LNCAP (cell line): ENCODE data around the gene DCD.

ENCODE experiments used
- TF ChIP-seq, protein P1 (sequence below): fragments of 450-650 bp; IDR thresholded peaks from 2 replicates; pipeline ENCODE4 v1.5.1; 2017; ENCODE audit warnings: mild to moderate bottlenecking

The DCD gene

DNA sequence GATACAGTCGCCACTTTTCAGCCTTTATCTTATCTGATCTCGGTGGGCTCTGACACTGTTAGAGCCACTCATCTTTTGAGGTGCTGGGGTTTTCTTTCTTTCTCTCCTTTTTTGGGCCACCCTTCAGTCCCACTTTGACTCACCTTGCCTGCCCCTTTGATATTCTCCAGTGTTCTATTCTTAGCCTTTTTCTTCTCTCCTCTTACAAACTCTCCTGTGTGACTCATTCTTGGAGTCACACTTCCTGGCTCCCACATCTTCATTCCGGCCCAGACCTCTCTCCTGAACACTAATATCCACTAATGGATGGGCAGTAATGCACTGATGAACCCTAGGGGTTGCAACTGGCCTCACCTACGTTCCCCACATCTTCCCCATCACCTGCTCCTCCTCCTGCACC is 2.2 kb upstream of the DCD start:
- TF ChIP-seq, protein P1, sequence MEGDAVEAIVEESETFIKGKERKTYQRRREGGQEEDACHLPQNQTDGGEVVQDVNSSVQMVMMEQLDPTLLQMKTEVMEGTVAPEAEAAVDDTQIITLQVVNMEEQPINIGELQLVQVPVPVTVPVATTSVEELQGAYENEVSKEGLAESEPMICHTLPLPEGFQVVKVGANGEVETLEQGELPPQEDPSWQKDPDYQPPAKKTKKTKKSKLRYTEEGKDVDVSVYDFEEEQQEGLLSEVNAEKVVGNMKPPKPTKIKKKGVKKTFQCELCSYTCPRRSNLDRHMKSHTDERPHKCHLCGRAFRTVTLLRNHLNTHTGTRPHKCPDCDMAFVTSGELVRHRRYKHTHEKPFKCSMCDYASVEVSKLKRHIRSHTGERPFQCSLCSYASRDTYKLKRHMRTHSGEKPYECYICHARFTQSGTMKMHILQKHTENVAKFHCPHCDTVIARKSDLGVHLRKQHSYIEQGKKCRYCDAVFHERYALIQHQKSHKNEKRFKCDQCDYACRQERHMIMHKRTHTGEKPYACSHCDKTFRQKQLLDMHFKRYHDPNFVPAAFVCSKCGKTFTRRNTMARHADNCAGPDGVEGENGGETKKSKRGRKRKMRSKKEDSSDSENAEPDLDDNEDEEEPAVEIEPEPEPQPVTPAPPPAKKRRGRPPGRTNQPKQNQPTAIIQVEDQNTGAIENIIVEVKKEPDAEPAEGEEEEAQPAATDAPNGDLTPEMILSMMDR = no peak

DNA sequence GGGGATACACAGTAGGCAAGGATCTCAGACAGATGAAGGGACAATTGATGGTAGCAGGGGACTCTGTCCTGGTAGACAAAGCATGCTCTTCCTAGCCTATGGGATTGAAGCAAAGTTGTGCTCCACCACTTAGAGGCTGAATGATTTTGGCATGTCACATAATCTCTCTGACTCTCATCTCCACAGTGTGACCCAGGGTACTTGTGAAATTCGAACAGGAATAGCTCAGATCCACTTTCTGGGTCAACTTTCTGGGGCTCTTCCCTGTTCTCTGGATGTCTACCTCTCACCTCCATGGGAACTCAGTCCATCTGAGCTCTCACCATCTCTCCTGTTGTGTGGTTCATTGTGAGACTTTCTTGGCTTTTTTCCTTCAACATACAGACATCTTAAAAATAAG is 1.7 kb upstream of the DCD start:
- TF ChIP-seq, protein P1 = no peak

DNA sequence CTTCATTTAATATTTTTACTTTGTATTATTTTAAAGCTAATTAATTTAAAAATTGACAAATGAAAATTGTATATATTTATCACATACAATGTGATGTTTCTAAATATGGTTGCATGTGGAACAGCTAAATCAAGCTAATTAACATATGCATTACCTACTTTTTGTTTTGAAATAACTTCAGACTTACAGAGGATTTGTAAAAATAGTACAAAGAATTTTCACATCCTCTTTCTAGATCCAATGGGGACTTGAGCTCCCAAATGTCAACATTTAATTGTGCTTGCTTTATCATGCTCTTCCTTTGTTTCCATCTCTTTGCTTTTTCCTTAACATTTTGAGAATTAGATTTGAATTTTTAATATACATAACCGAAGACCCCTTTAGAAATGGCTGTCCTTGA is 6.6 kb downstream of the DCD start:
- TF ChIP-seq, protein P1 = no peak

DNA sequence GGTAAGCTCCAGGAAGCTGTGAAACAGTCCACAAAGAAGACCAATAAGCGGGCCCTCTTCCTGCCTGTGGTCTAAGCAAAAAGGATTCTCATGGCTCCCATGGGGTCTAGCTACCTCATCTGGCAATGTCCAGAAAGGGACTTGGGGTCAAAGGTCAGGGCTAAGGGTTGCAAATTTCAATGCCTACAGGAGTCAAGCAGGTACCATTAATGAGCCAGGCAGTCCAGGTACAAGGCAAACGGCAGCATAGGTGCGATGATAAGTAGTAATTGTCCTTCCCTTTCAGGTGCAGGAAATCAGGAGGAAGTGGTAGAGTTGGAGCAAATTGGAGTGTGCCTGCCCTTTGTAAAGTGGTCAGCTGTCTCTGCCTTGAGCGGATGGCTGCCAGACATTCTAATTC is 7.1 kb downstream of the DCD start:
- TF ChIP-seq, protein P1 = no peak

DNA sequence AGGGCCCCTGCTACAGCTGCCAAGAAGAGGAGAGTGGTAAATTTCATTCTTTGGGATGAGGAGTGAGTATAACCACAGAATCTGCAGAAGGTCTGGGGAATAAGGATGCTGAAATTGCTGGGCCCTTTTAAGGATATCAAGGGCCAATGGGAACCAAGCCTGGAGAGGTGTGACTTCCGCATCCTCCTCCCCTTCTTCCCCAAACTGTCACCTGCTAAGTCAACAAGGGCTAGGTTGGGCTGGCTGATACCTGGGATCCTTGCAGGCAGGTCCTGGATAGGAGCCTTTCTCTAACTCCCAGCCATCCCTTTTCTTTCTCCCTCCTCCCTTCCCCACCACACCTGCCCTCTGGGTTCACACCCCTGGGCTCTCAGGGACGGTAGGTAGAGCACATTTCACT is 13.4 kb downstream of the DCD start, which contains the start of gene LACRT:
LACRT (minus strand) TSS at position 101 of the 400 bp plus-strand sequence; CDS start at position 47, 54 bp downstream.
- TF ChIP-seq, protein P1 = no peak

DNA sequence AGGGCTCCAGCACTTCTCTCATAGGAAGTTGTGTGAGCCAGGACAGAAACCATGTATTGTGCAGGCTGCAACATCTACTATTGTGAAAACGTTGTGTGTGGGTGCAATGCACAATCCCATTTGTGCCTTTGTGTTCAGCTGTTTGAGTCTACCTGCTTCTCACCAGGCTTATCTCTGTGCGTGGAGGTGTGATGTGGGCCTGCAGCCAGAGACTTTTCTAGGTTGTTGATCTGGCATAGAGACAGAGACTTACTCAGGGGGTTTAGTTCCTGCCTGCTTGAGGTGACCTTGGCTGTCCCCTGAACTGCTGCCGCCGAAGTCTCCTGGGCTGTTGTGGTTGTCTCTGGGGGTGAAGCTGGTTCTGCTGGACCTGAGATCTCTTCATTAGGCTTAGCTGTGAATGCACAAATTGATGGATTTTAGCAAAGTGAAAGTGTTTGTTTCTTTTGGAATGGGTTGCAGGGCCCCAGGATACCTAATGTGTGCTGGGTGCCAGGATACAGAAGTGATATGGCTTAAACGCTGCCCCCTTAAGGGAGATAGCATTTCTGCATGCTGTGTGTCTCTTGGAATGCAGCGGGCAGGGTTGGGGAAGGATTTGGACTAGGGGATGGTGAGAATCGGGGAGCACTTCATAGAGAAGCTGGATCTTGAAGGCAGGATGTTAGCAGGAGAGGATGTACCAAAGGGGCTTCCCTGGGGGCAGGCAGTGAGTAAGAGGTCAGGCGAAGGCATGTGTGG is 16.0 kb downstream of the DCD start:
- TF ChIP-seq, protein P1 = peak; percentile 12; the same call in 1 of the 2 replicates

DNA sequence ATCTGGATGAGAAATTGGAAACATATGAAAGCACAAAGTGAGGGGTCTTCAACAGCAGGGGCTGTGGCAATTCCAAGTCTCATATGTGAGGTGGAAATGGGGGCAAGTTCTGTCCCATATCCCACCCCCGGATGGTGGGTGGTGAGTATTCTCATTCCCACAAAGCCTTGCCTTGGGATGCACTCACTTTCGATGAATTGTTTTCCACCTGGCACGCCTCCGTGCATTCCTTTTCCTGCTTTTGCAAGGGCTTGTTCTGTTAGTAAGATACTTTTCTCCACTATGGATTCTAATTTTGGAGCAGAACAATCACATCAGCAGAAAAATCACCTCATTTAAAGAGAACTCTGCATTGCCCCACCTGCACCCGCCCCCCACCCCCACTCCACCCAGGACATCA is 16.6 kb downstream of the DCD start:
- TF ChIP-seq, protein P1 = no peak
